Stomach (tissue), 9 donors: ENCODE measurements around the gene LSM12. TPM values are rescaled to one million over a fixed set of nuclear protein-coding genes. Genes with fewer than 3 reads are reported as not detected.

Experiments
- DNase-seq, 2 donors: peaks; one replicate each; pipeline versions ENCODE4 v3.0.0 to v3.0.0-alpha.2; 2013 to 2019
- H3K27ac ChIP-seq, 5 donors: fragments of 200-600 bp in 4 of 5; sonication (generic) in 4 of 5; one replicate each; pipeline ENCODE4 v1.5.1; 2013 to 2019; ENCODE audit warnings: mild to moderate bottlenecking in 1 of 5, moderate library complexity in 1 of 5
- H3K27me3 ChIP-seq, 3 donors: fragments of 200-600 bp; sonication (generic); one replicate each; pipeline ENCODE4 v1.5.1; 2017 to 2019; ENCODE audit warnings: mixed run types in 1 of 3
- H3K36me3 ChIP-seq, 4 donors: fragments of 200-600 bp; sonication (generic); 1 replicate in 3 of 4; 2 replicates in 1 of 4; pipeline ENCODE4 v1.5.1; 2016 to 2019
- H3K4me1 ChIP-seq, 4 donors: fragments of 200-600 bp; sonication (generic); one replicate each; pipeline ENCODE4 v1.5.1; 2016 to 2019
- H3K4me3 ChIP-seq, 4 donors: fragments of 200-600 bp; sonication (generic) in 3 of 4; one replicate each; pipeline ENCODE4 v1.5.1; 2016 to 2019; ENCODE audit warnings: mild to moderate bottlenecking in 1 of 4
- H3K9me3 ChIP-seq, 4 donors: fragments of 200-600 bp; sonication (generic); one replicate each; pipeline ENCODE4 v1.5.1; 2016 to 2019
- EP300 ChIP-seq: sonication (generic); formaldehyde crosslinking; IDR thresholded peaks from one replicate; pipeline ENCODE4 v1.6.1; 2017; ENCODE audit warnings: antibody characterized with exemption
- POLR2A ChIP-seq, 4 donors: fragments of 450-650 bp; IDR thresholded peaks; one replicate each; pipeline ENCODE4 v1.6.1; 2016; ENCODE audit warnings: antibody characterized with exemption in 4 of 4, control low read depth in 2 of 4, mild to moderate bottlenecking in 1 of 4, moderate library complexity in 1 of 4
- POLR2AphosphoS5 ChIP-seq, 3 donors: sonication (generic); formaldehyde crosslinking; IDR thresholded peaks; one replicate each; pipeline ENCODE4 v1.6.1; 2016; ENCODE audit warnings: antibody characterized with exemption in 3 of 3
- WGBS, 5 donors: extraction: QIAGEN DNeasy Blood & Tissue Kit in 3 of 5; methylation state at CpG; one replicate each; pipeline versions ENCODE4 v1.1.5 to v1.1.7; 2013 to 2018; 5-methylcytosine and 5-hydroxymethylcytosine counted together
- intact Hi-C: fragments of 100-400 bp; cut with DNase I; formaldehyde crosslinking; loops from one replicate; pipeline ENCODE4 v1.15.1; 2023; ENCODE audit warnings: low total_unique reads
- polyA plus RNA-seq, 3 donors: library from polyadenylated mRNA; stranded (reverse); fragments of 200-250 nt; gene quantifications; one replicate each; pipeline ENCODE4 v1.2.3, GENCODE V29; 2013
- total RNA-seq, 5 donors: library from RNA; depleted of rRNA; stranded (reverse); fragments of >200 nt; gene quantifications; one replicate each; pipeline versions ENCODE4 v1.1.0 to v1.2.3, GENCODE V29; 2014 to 2016
- TF ChIP-seq, protein P1 (sequence below), 7 experiments: fragments of 450-650 bp in 4 of 7; fragments of 200-600 bp in 3 of 7; sonication (generic) in 3 of 7; IDR thresholded peaks; one replicate each; pipeline ENCODE4 v1.5.1; 2016 to 2019; ENCODE audit warnings: antibody characterized with exemption in 7 of 7, control low read depth in 2 of 7, mild to moderate bottlenecking in 1 of 7
- donor health status: healthy with polysubstance abuse.
- donor health status: Bipolar disorder and iron deficiency.
- donor health status: healthy.

LSM12 gene
- total and polyA plus RNA-seq, 8 donors: 19.8 to 34.5 (median 30.2) TPM

- DNase-seq: peak in 1 of 2 donors; percentile 44
- Histone ChIP-seq H3K4me1 (peaks cover 24 to 61% (median 35%) of the 10 kb centered on the region in 4 donors), H3K36me3 (peaks cover 20 to 37% (median 33%) of the 10 kb centered on the region in 4 donors), H3K9me3 (no peaks in the 10 kb centered on the region), H3K4me3 (peak overlapping the region; percentile 75 to 94 (median 85)), H3K27ac (peak overlapping the region; percentile 89 to 96 (median 94)), H3K27me3 (no peaks in the 10 kb centered on the region)
- WGBS, 5 donors: 0 to 2% (median 0%) methylated on average over 8 to 9 of the region's 9 CpGs
- TF ChIP-seq POLR2A (IDR thresholded peaks at IDR 0.05) (no peak), POLR2AphosphoS5 (IDR thresholded peaks at IDR 0.05) (no peak), EP300 (no peak)
- TF ChIP-seq, protein P1, sequence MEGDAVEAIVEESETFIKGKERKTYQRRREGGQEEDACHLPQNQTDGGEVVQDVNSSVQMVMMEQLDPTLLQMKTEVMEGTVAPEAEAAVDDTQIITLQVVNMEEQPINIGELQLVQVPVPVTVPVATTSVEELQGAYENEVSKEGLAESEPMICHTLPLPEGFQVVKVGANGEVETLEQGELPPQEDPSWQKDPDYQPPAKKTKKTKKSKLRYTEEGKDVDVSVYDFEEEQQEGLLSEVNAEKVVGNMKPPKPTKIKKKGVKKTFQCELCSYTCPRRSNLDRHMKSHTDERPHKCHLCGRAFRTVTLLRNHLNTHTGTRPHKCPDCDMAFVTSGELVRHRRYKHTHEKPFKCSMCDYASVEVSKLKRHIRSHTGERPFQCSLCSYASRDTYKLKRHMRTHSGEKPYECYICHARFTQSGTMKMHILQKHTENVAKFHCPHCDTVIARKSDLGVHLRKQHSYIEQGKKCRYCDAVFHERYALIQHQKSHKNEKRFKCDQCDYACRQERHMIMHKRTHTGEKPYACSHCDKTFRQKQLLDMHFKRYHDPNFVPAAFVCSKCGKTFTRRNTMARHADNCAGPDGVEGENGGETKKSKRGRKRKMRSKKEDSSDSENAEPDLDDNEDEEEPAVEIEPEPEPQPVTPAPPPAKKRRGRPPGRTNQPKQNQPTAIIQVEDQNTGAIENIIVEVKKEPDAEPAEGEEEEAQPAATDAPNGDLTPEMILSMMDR (IDR thresholded peaks at IDR 0.05): no peak
- intact Hi-C loops: no loop called here
These were observed 735 bp downstream of the LSM12 start for GRCh38 chr17:44065668-44066203.

- intact Hi-C loops: no loop called here
- H3K9me3 ChIP-seq: no peaks in the 10 kb centered on the region
- 58 to 78% (median 64%) methylated on average over 10 of the region's 10 CpGs for WGBS, 5 donors
- no peak overlapping the region for H3K4me3 ChIP-seq
- H3K27ac ChIP-seq: no peak overlapping the region
- DNase-seq: no peak
- peaks cover 19 to 64% (median 36%) of the 10 kb centered on the region in 4 donors for H3K4me1 ChIP-seq
- TF ChIP-seq POLR2AphosphoS5 (IDR thresholded peaks at IDR 0.05) (no peak), EP300 (no peak), POLR2A (IDR thresholded peaks at IDR 0.05) (no peak)
- TF ChIP-seq, protein P1 (IDR thresholded peaks at IDR 0.05): no peak
- H3K27me3 ChIP-seq: no peaks in the 10 kb centered on the region
- H3K36me3 ChIP-seq: peaks cover 25 to 53% (median 50%) of the 10 kb centered on the region in 4 donors
These were observed 2.5 kb downstream of the LSM12 start for GRCh38 chr17:44063704-44064639.

DNA sequence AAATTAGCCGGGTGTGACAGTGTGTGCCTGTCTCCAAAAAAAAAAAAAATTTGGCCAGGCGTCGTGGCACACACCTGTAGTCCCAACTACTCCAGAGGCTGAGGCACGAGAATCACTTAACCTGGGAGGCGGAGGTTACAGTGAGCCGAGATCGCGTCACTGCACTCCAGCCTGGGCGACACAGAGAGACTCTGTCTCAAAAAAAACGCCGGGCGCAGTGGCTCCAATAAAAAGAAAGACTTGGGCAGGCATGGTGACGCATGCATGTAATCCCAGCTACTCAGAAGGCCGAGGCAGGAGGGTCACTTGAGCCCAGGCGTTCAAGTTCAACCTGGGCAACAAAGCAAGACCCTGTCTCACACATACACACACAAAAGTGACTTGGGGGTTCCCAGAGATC is 3.6 kb downstream of the LSM12 start:
- no peaks in the 10 kb centered on the region for H3K9me3 ChIP-seq
- H3K36me3 ChIP-seq: peaks cover 31 to 64% (median 59%) of the 10 kb centered on the region in 4 donors
- H3K27me3 ChIP-seq: no peaks in the 10 kb centered on the region
- intact Hi-C loops: no loop called here
- no peak overlapping the region for H3K4me3 ChIP-seq
- no peak for TF ChIP-seq POLR2AphosphoS5 (IDR thresholded peaks at IDR 0.05)
- TF ChIP-seq, protein P1 (IDR thresholded peaks at IDR 0.05): no peak
- no peak for TF ChIP-seq POLR2A (IDR thresholded peaks at IDR 0.05)
- TF ChIP-seq EP300: no peak
- no peak overlapping the region for H3K27ac ChIP-seq
- no peak for DNase-seq
- WGBS, 5 donors: 92 to 95% (median 94%) methylated on average over 15 of the region's 15 CpGs
- peaks cover 19 to 64% (median 39%) of the 10 kb centered on the region in 4 donors for H3K4me1 ChIP-seq

DNA sequence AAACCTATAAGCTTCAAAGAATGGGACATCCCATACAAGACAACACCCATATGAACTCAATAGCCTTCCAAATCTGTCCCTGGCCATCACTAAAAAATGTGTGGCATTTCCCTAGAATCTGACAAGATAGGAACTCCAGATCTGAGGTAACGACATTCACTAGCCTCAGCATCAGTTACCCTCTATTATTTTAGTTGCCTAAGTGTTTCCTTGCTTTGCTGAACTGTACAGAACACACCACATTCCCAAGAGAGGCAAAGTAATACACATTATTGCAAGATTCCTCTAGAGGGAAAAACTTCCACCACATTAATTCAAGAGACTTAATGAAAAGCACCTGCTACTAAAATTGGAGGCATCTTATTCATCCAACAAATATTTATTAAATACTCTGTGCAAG is 5.0 kb downstream of the LSM12 start:
- intact Hi-C loops: no loop called here
- 76 to 100% (median 90%) methylated on average over 1 of the region's 1 CpG for WGBS, 5 donors
- H3K36me3 ChIP-seq: peaks cover 31 to 76% (median 73%) of the 10 kb centered on the region in 4 donors

More for the DNA sequence above, 5.0 kb downstream of the LSM12 start:
- no peak for DNase-seq
- H3K27me3 ChIP-seq: no peaks in the 10 kb centered on the region
- H3K27ac ChIP-seq: no peak overlapping the region
- H3K9me3 ChIP-seq: no peaks in the 10 kb centered on the region
- no peak overlapping the region for H3K4me3 ChIP-seq
- H3K4me1 ChIP-seq: peaks cover 13 to 52% (median 28%) of the 10 kb centered on the region in 4 donors
- no peak for TF ChIP-seq EP300
- no peak for TF ChIP-seq POLR2AphosphoS5 (IDR thresholded peaks at IDR 0.05)
- TF ChIP-seq, protein P1 (IDR thresholded peaks at IDR 0.05): no peak
- TF ChIP-seq POLR2A (IDR thresholded peaks at IDR 0.05): no peak
